Heart right ventricle (tissue), 16 donors: ENCODE data around the gene PHEX. TPM values are rescaled to one million over a fixed set of nuclear protein-coding genes. Genes with fewer than 3 reads are reported as not detected.

Experiments used
- ATAC-seq, 8 donors: fragments of 200-7000 bp; cut with Tn5 transposase; one replicate each; pipeline ENCODE4 v1.9.1; 2020; ENCODE audit warnings: mild to moderate bottlenecking in 8 of 8, moderate library complexity in 8 of 8, moderate number of reproducible peaks in 1 of 8
- DNase-seq, 2 donors: peaks; one replicate each; pipeline ENCODE4 v3.0.0-alpha.2; 2020
- H3K27ac ChIP-seq, 10 donors: fragments of 200-600 bp; sonication (generic) in 2 of 10; one replicate each; pipeline versions ENCODE4 v1.5.0 to v1.8.0; 2020 to 2022; ENCODE audit warnings: mild to moderate bottlenecking in 3 of 10
- H3K27me3 ChIP-seq, 7 donors: fragments of 200-600 bp; one replicate each; pipeline ENCODE4 v1.8.0; 2021 to 2022; ENCODE audit warnings: mild to moderate bottlenecking in 2 of 7
- H3K36me3 ChIP-seq, 9 donors: fragments of 200-600 bp; sonication (generic) in 1 of 9; one replicate each; pipeline versions ENCODE4 v1.5.0 to v1.8.0; 2020 to 2022; ENCODE audit warnings: mild to moderate bottlenecking in 2 of 9
- H3K4me1 ChIP-seq, 9 donors: fragments of 200-600 bp; sonication (generic) in 1 of 9; one replicate each; pipeline versions ENCODE4 v1.5.0 to v1.8.0; 2020 to 2022; ENCODE audit warnings: mild to moderate bottlenecking in 4 of 9
- H3K4me3 ChIP-seq, 10 donors: fragments of 200-600 bp; sonication (generic) in 2 of 10; one replicate each; pipeline versions ENCODE4 v1.5.0 to v1.8.0; 2020 to 2022; ENCODE audit warnings: mild to moderate bottlenecking in 7 of 10, moderate library complexity in 2 of 10
- H3K9me3 ChIP-seq, 11 donors: fragments of 200-600 bp in 10 of 11; sonication (generic) in 2 of 11; one replicate each; pipeline versions ENCODE4 v1.5.0 to v1.8.0; 2013 to 2022; ENCODE audit warnings: mild to moderate bottlenecking in 2 of 11, control low read depth in 1 of 11, moderate library complexity in 1 of 11
- WGBS, 2 donors: extraction: QIAGEN DNeasy Blood & Tissue Kit; methylation state at CpG; one replicate each; pipeline ENCODE4 v1.1.7; 2013; ENCODE audit warnings: inconsistent platforms in 1 of 2; 5-methylcytosine and 5-hydroxymethylcytosine counted together
- intact Hi-C, 10 donors: fragments of 100-400 bp; cut with DNase I; formaldehyde crosslinking; loops; one replicate each; pipeline versions ENCODE4 v1.11.1 to v1.14.2; 2022
- polyA plus RNA-seq, 2 donors: library from polyadenylated mRNA; stranded (reverse); fragments of 200-250 nt; gene quantifications; one replicate each; pipeline ENCODE4 v1.2.3, GENCODE V29; 2013
- total RNA-seq, 10 donors: library from RNA; stranded (reverse); fragmentation: NEBNext Ultra II Directional in 3 of 10; extraction: Animal tissue kit (Norgen Biotek cat#: 25700) in 3 of 10; gene quantifications; one replicate each; pipeline versions ENCODE4 v1.2.1 to v1.2.4, GENCODE V29; 2021 to 2023
- TF ChIP-seq, protein P1 (sequence below), 9 donors: fragments of 200-600 bp; sonication (generic) in 2 of 9; IDR thresholded peaks; one replicate each; pipeline versions ENCODE4 v1.5.0 to v1.8.0; 2021 to 2022; ENCODE audit warnings: antibody characterized with exemption in 9 of 9, mild to moderate bottlenecking in 5 of 9, moderate library complexity in 1 of 9
- donor health status: Arrhythmogenic right ventricular cardiomyopathy.
- donor health status: ischemic (EF 13 %, LVEDD 7.1; RV severe dilation, severe dysfunction).
- donor health status: healthy with polysubstance abuse.
- donor health status: DM: no; HTN: yes; CAD: no.
- donor health status: DM: no; HTN: no; CAD: no.
- donor health status: ischemic (EF 25% LVEDD 6.9; RV normal size, moderate dysfunction).
- donor health status: ischemic (EF 25% LVEDD 5.7; RV mildly dilated, moderate dysfunction).
- donor health status: healthy.
- donor health status: DM: yes; HTN: yes; CAD: no.
- donor health status: Ischemic cardiomyopathy.
- donor health status: ischemic (EF 35%, LVEDD 5.7; RV mildly dilated, moderate dysfunction).
- donor health status: nonischemic (EF 11% LVEDD 7.7; RV severe dilation, severe dysfunction).
- donor health status: DM: yes; HTN: yes; CAD: no.
- donor health status: PGD.
- donor health status: ischemic (EF 29% LVEDD 5.4; RV normal size, mild dysfunction).
- donor health status: nonischemic (EF 23%, LVEDD 6.1; RV moderate dilation, normal function).

Gene PHEX
- total and polyA plus RNA-seq, 12 donors: 0.01 to 0.36 (median 0.18) TPM; not detected in 3

GRCh38 chrX:22015139-22015750, 16.9 kb upstream of the PHEX start:
- WGBS, 2 donors: 89 to 92% methylated on average over 9 of the region's 9 CpGs
- intact Hi-C loops: no loop called here

DNA sequence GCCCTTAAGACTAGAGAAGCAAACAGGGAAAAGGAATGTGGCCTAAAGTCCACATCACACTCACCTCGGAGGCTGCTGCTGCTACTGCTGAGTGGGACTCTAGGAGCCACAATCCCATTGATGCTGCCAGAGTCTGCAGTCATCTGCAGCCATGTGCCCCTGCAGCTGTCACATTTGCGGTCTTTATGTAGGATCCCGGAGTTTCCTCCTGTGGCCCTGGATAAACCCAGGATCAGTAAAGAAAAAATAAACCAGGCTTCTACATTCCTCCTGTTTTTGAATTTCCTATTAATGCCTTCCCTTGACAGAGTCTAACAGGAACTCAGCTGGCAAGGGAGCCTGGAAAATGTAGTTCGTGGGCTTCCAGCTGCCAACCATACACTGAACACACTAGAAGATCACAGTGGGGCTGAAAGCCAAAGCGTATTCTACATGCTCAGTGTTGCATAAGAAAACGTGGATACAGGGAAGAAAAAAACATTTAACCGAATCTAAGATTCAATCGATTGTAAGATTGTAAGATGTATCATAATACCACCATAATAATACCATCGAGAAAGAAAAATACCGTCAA, 10.3 kb upstream of the PHEX start:
- TF ChIP-seq, protein P1, sequence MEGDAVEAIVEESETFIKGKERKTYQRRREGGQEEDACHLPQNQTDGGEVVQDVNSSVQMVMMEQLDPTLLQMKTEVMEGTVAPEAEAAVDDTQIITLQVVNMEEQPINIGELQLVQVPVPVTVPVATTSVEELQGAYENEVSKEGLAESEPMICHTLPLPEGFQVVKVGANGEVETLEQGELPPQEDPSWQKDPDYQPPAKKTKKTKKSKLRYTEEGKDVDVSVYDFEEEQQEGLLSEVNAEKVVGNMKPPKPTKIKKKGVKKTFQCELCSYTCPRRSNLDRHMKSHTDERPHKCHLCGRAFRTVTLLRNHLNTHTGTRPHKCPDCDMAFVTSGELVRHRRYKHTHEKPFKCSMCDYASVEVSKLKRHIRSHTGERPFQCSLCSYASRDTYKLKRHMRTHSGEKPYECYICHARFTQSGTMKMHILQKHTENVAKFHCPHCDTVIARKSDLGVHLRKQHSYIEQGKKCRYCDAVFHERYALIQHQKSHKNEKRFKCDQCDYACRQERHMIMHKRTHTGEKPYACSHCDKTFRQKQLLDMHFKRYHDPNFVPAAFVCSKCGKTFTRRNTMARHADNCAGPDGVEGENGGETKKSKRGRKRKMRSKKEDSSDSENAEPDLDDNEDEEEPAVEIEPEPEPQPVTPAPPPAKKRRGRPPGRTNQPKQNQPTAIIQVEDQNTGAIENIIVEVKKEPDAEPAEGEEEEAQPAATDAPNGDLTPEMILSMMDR (IDR thresholded peaks at IDR 0.05): no peak
- H3K4me3 ChIP-seq: no peak overlapping the region
- H3K4me1 ChIP-seq: no peaks in the 10 kb centered on the region
- ATAC-seq: no peak
- H3K27me3 ChIP-seq: no peaks in the 10 kb centered on the region
- H3K27ac ChIP-seq: no peak overlapping the region
- no peaks in the 10 kb centered on the region for H3K36me3 ChIP-seq
- intact Hi-C loops: loop anchor here in 1 of 10 donors (5.0 kb wide), 1 partner anchor 1090 kb away; no protein-coding TSS in a partner anchor
- WGBS, 2 donors: 77 to 80% methylated on average over 10 of the region's 10 CpGs
- DNase-seq: no peak
- H3K9me3 ChIP-seq: peaks cover 0 to 3% (median 0%) of the 10 kb centered on the region in 11 donors

More at GRCh38 chrX:22015139-22015750, 16.9 kb upstream of the PHEX start:
- DNase-seq (no peak), ATAC-seq (no peak)
- TF ChIP-seq, protein P1 (IDR thresholded peaks at IDR 0.05): no peak
- Histone ChIP-seq H3K27ac (no peak overlapping the region), H3K27me3 (peaks cover 0 to 6% (median 0%) of the 10 kb centered on the region in 7 donors), H3K9me3 (no peaks in the 10 kb centered on the region), H3K36me3 (no peaks in the 10 kb centered on the region), H3K4me3 (no peak overlapping the region), H3K4me1 (no peaks in the 10 kb centered on the region)

DNA sequence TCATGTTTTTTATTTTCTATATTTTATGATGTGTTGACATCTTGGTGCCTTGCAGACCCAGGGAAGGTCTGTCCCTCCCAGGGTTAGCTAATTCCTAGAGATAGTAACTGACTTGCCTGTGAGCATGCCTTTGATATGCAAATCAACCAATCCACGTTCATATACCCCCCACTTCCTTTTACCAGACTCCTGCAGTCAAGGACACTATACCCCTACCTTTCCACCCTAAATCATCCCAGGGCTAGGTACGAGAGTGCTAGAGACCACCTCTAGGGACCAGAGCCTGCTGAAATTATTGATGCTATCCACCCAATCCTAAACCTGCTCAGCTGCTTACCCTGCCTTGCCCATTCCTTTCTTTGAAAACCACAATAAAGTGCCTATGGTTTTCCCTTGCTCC, 7.5 kb upstream of the PHEX start:
- no peak for ATAC-seq
- intact Hi-C loops: loop anchor here in 1 of 10 donors (5.0 kb wide), 1 partner anchor 1092 kb away; no protein-coding TSS in a partner anchor

DNA sequence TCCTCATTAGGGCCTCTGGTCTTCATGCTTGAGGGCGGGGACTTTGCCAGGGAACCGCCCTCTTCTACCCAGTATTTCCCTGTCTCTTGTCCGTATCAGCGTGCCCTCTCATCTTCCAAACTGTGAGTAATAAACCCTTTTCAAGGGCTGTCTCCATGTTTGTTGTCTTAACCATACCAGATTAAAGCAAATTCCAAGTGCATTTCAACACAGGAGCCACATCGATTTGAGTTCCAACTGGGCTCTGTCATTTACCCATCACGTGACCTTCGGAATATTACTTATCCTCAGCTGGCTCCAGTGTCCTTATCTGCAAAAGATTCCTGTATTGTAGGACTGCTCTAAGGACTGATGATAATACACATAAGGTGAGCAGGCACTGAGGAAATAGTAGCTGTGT, 6.4 kb upstream of the PHEX start:
- Histone ChIP-seq H3K27me3 (no peaks in the 10 kb centered on the region), H3K27ac (no peak overlapping the region), H3K4me1 (no peaks in the 10 kb centered on the region), H3K9me3 (peaks cover 0 to 3% (median 0%) of the 10 kb centered on the region in 11 donors), H3K36me3 (no peaks in the 10 kb centered on the region), H3K4me3 (no peak overlapping the region)
- DNase-seq (no peak), ATAC-seq (no peak)
- 70 to 75% methylated on average over 7 of the region's 7 CpGs for WGBS, 2 donors
- intact Hi-C loops: no loop called here
- TF ChIP-seq, protein P1 (IDR thresholded peaks at IDR 0.05): no peak

More for the DNA sequence above, 7.5 kb upstream of the PHEX start:
- WGBS, 2 donors: 59 to 63% methylated on average over 2 of the region's 2 CpGs
- Histone ChIP-seq H3K9me3 (peaks cover 0 to 3% (median 0%) of the 10 kb centered on the region in 11 donors), H3K4me1 (no peaks in the 10 kb centered on the region), H3K4me3 (no peak overlapping the region), H3K36me3 (no peaks in the 10 kb centered on the region), H3K27me3 (no peaks in the 10 kb centered on the region), H3K27ac (no peak overlapping the region)
- DNase-seq: no peak
- TF ChIP-seq, protein P1 (IDR thresholded peaks at IDR 0.05): no peak
